IMR-90 (cell line): ENCODE measurements around the gene GABBR1. TPM values are rescaled to one million over a fixed set of nuclear protein-coding genes. Genes with fewer than 3 reads are reported as not detected.

Experiments
- ATAC-seq: fragments of 200-7000 bp; cut with Tn5 transposase; 2 replicates; pipeline ENCODE4 v1.9.1; 2020; ENCODE audit warnings: low read depth, mild to moderate bottlenecking, moderate library complexity
- BruUV-seq: library from RNA; stranded (reverse); fragments of 400-500 nt; replicated peaks from 2 replicates; lab custom pipeline; 2021; lab: Mats Ljungman, UMichigan
- CTCF ChIA-PET: fragments of 300-600 bp; formaldehyde crosslinking; extraction: SDS; loops from one replicate; lab custom pipeline; 2021; ENCODE audit warnings: antibody characterized with exemption; lab: Yijun Ruan, JAX
- POLR2A ChIA-PET: fragments of 300-600 bp; sonication (Branson Sonifier 250); formaldehyde crosslinking; loops from one replicate; lab custom pipeline; 2022; ENCODE audit warnings: antibody characterized with exemption; ENCODE audit not compliant: unreplicated experiment; lab: Charles Lee
- DNase-seq: peaks from one replicate; pipeline ENCODE4 v3.0.0; 2013
- H2AFZ ChIP-seq: replicated peaks from 2 replicates; pipeline ENCODE3; 2013; ENCODE audit warnings: low read length, mild to moderate bottlenecking; ENCODE audit not compliant: poor library complexity
- H2AK5ac ChIP-seq: 2 replicates; pipeline ENCODE4 v1.6.1; 2013; ENCODE audit warnings: low read depth, low read length, inconsistent platforms
- H2AK9ac ChIP-seq: replicated peaks from 2 replicates; pipeline ENCODE3; 2013; ENCODE audit warnings: mild to moderate bottlenecking, low read depth, low read length, moderate library complexity; ENCODE audit not compliant: poor library complexity
- H2BK120ac ChIP-seq: 2 replicates; pipeline ENCODE4 v1.6.1; 2013; ENCODE audit warnings: low read depth, low read length, inconsistent platforms
- H2BK15ac ChIP-seq: 3 replicates; pipeline ENCODE4 v1.6.1; 2013; ENCODE audit warnings: low read depth, low read length, inconsistent platforms
- H2BK20ac ChIP-seq: 2 replicates; pipeline ENCODE4 v1.6.1; 2013; ENCODE audit warnings: low read depth, mild to moderate bottlenecking, inconsistent platforms, low read length, moderate library complexity
- H2BK5ac ChIP-seq: 2 replicates; pipeline ENCODE4 v1.6.1; 2013; ENCODE audit warnings: mild to moderate bottlenecking, low read depth, low read length, inconsistent platforms; ENCODE audit not compliant: poor library complexity, severe bottlenecking
- H3K14ac ChIP-seq: replicated peaks from 2 replicates; pipeline ENCODE4 v1.6.1; 2013; ENCODE audit warnings: low read depth, low read length, inconsistent platforms
- H3K18ac ChIP-seq: 2 replicates; pipeline ENCODE4 v1.6.1; 2013; ENCODE audit warnings: low read depth, low read length, control low read depth
- H3K23ac ChIP-seq: 2 replicates; pipeline ENCODE4 v1.6.1; 2013; ENCODE audit warnings: low read depth, low read length, inconsistent platforms
- H3K27ac ChIP-seq: 2 replicates; pipeline ENCODE4 v1.5.1; 2013; ENCODE audit warnings: mild to moderate bottlenecking, control low read depth, low read length; ENCODE audit not compliant: insufficient read depth
- H3K27me3 ChIP-seq: 2 replicates; pipeline ENCODE4 v1.6.1; 2013; ENCODE audit warnings: low read length; ENCODE audit not compliant: control insufficient read depth, insufficient read depth
- H3K36me3 ChIP-seq: 2 replicates; pipeline ENCODE4 v1.6.1; 2013; ENCODE audit warnings: low read length, mixed read lengths; ENCODE audit not compliant: control insufficient read depth, insufficient read depth
- H3K4ac ChIP-seq: 2 replicates; pipeline ENCODE4 v1.6.1; 2013; ENCODE audit warnings: low read depth, low read length, inconsistent platforms
- H3K4me1 ChIP-seq: 2 replicates; pipeline ENCODE4 v1.6.1; 2013; ENCODE audit warnings: low read length, mixed read lengths; ENCODE audit not compliant: control insufficient read depth, insufficient read depth
- H3K4me2 ChIP-seq: 2 replicates; pipeline ENCODE4 v1.6.1; 2013; ENCODE audit warnings: low read depth, mild to moderate bottlenecking, control low read depth, low read length, moderate library complexity
- H3K4me3 ChIP-seq: 2 replicates; pipeline ENCODE4 v1.5.1; 2013; ENCODE audit warnings: low read depth, mild to moderate bottlenecking, control low read depth, low read length, moderate library complexity; ENCODE audit not compliant: insufficient read depth
- H3K56ac ChIP-seq: 2 replicates; pipeline ENCODE4 v1.6.1; 2013; ENCODE audit warnings: low read length, inconsistent platforms; ENCODE audit not compliant: insufficient read depth; ENCODE audit errors: extremely low read depth
- H3K79me1 ChIP-seq, 2 experiments: 2 replicates each; pipeline ENCODE4 v1.6.1; 2013; ENCODE audit warnings: low read length in 2 of 2, inconsistent platforms in 1 of 2, low read depth in 1 of 2
- H3K9ac ChIP-seq: 2 replicates; pipeline ENCODE4 v1.6.1; 2013; ENCODE audit warnings: low read depth, low read length, control low read depth
- H3K9me1 ChIP-seq: 2 replicates; pipeline ENCODE4 v1.6.1; 2013; ENCODE audit warnings: low read length, inconsistent platforms; ENCODE audit not compliant: insufficient read depth
- H3K9me3 ChIP-seq: 2 replicates; pipeline ENCODE4 v1.6.1; 2013; ENCODE audit warnings: low read length; ENCODE audit not compliant: control insufficient read depth, insufficient read depth
- H4K20me1 ChIP-seq: 2 replicates; pipeline ENCODE4 v1.6.1; 2013; ENCODE audit warnings: low read length, inconsistent platforms; ENCODE audit not compliant: insufficient read depth
- H4K5ac ChIP-seq: 2 replicates; pipeline ENCODE4 v1.6.1; 2013; ENCODE audit warnings: mild to moderate bottlenecking, low read depth, low read length, control low read depth
- H4K8ac ChIP-seq, 2 experiments: 2 replicates each; pipeline ENCODE4 v1.6.1; 2013; ENCODE audit warnings: low read depth in 2 of 2, low read length in 2 of 2, control low read depth in 1 of 2, inconsistent platforms in 1 of 2
- H4K91ac ChIP-seq: 2 replicates; pipeline ENCODE4 v1.6.1; 2013; ENCODE audit warnings: low read depth, low read length, inconsistent platforms; ENCODE audit not compliant: insufficient read depth
- CEBPB ChIP-seq: IDR thresholded peaks from 2 replicates; pipeline ENCODE4 v1.6.1; 2012; ENCODE audit warnings: low read depth, low read length, improper control_type of control experiment
- CHD1 ChIP-seq: IDR thresholded peaks from 2 replicates; pipeline ENCODE4 v1.6.1; 2012; ENCODE audit warnings: low read depth, low read length, improper control_type of control experiment
- ELK1 ChIP-seq: fragments of 150-350 bp; IDR thresholded peaks from 2 replicates; pipeline ENCODE4 v1.6.1; 2016; ENCODE audit warnings: low read depth, mild to moderate bottlenecking, low read length, moderate library complexity, borderline replicate concordance
- FOS ChIP-seq: fragments of 150-350 bp; IDR thresholded peaks from 2 replicates; pipeline ENCODE4 v1.6.1; 2016; ENCODE audit warnings: low read depth, low read length
- MXI1 ChIP-seq: IDR thresholded peaks from 2 replicates; pipeline ENCODE4 v1.6.1; 2012; ENCODE audit warnings: low read depth, mild to moderate bottlenecking, low read length, moderate library complexity, borderline replicate concordance
- POLR2A ChIP-seq: IDR thresholded peaks from 2 replicates; pipeline ENCODE4 v1.6.1; 2012; ENCODE audit warnings: mild to moderate bottlenecking, low read depth, low read length
- WGBS, 2 experiments: methylation state at CpG; one replicate each; pipeline versions ENCODE4 v1.1.5 to v1.1.7; 2013; ENCODE audit warnings: missing lambda C conversion rate in 2 of 2; ENCODE audit not compliant: insufficient read length in 1 of 2; ENCODE audit errors: extremely low coverage in 2 of 2; 5-methylcytosine and 5-hydroxymethylcytosine counted together
- dilution Hi-C: fragments of 300-500 bp; cut with HindIII; formaldehyde crosslinking; loops from one replicate; pipeline ENCODE4 v1.14.3; 2018; ENCODE audit warnings: low sequenced_read_pairs; ENCODE audit not compliant: unreplicated experiment
- in situ Hi-C: fragments of 300-500 bp; cut with MboI; formaldehyde crosslinking; loops from 3 replicates; pipeline ENCODE4 v1.14.3; 2019; ENCODE audit warnings: low sequenced_read_pairs, inconsistent platforms, mixed read lengths
- intact Hi-C: fragments of 100-400 bp; cut with micrococcal nuclease; formaldehyde crosslinking; loops from 2 replicates; pipeline ENCODE4 v1.10.0; 2022
- polyA plus RNA-seq, 3 experiments: library from polyadenylated mRNA; depleted of rRNA; stranded (reverse); fragments of >200 nt; gene quantifications; 2 replicates each; pipeline ENCODE4 v1.2.3, GENCODE V29; 2012; ENCODE audit warnings: low replicate concordance in 1 of 3
- total RNA-seq: library from RNA; depleted of rRNA; stranded (reverse); fragments of >200 nt; gene quantifications from 2 replicates; pipeline ENCODE4 v1.2.3, GENCODE V29; 2012

GABBR1 gene
- total and polyA plus RNA-seq, 2 of the 4 experiments (the other 2 are of a cell fraction), result 5.9 to 31.5 TPM

DNA sequence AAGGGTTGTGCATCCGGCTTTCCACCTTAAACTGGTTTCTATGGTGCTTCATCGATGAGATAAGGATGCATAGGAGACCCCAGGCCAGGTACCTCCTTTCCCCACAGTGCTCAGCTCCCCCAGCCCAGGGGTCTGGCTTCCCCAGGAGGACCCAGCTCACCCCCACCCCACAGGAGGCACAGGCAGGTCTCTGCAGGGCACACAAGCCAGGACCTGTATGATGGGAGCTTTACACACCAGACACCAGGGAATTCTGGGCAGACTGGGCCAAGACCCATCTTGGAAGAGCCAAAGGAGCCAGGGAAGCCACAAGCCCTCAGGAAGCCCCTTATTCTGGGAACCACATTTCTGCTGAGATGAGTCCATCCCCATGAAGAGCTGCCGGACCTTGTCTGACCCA is 103.0 kb downstream of the GABBR1 start:
- DNase-seq (no peak), ATAC-seq (no peak)
- Histone ChIP-seq H3K27ac (no peak overlapping the region), H3K36me3 (no peaks in the 10 kb centered on the region), H4K5ac (no peak overlapping the region), H3K9me1 (no peaks in the 10 kb centered on the region), H3K4me1 (no peaks in the 10 kb centered on the region), H2AK9ac (no peak overlapping the region), H4K91ac (no peak overlapping the region), H3K4ac (no peak overlapping the region), H3K23ac (no peak overlapping the region), H3K27me3 (no peaks in the 10 kb centered on the region), H3K4me2 (no peak overlapping the region), H3K9ac (no peak overlapping the region), H2BK20ac (no peak overlapping the region), H2AK5ac (no peak overlapping the region), H2BK120ac (no peak overlapping the region), H2BK5ac (no peak overlapping the region), H3K9me3 (peaks cover 3% of the 10 kb centered on the region; the same call in 1 of the 2 replicates), H2AFZ (peak overlapping the region; percentile 11), H3K56ac (no peak overlapping the region), H2BK15ac (no peak overlapping the region), H3K14ac (no peak overlapping the region), H3K18ac (no peak overlapping the region), H4K8ac (no peak overlapping the region), H3K4me3 (no peak overlapping the region), H4K20me1 (no peaks in the 10 kb centered on the region), H3K79me1 (no peaks in the 10 kb centered on the region)
- intact Hi-C loops, result no loop called here
- CTCF ChIA-PET, result no interaction called here
- dilution Hi-C loops, result no loop called here
- in situ Hi-C loops, result no loop called here
- TF ChIP-seq CEBPB (no peak), MXI1 (no peak), ELK1 (no peak), POLR2A (no peak), CHD1 (no peak), FOS (no peak)
- POLR2A ChIA-PET, result no interaction called here
- no TSS peak for BruUV-seq
- no CpG with 5 or more reads among the region's 3 CpGs for WGBS, 2 experiments
